GM12878 (cell line): Measurements from ENCODE around the gene MED4. TPM values are rescaled to one million over a fixed set of nuclear protein-coding genes. Genes with fewer than 3 reads are reported as not detected.
A peak's percentile ranks its signal among the peaks of the same experiment; 100 is the strongest.

Experiments
- BMI1 ChIP-seq: fragments of 450-650 bp; IDR thresholded peaks from 2 replicates; pipeline ENCODE4 v1.6.1; 2016; ENCODE audit warnings: mild to moderate bottlenecking, moderate library complexity, borderline replicate concordance
- CUX1 ChIP-seq: IDR thresholded peaks from 2 replicates; pipeline ENCODE4 v1.6.1; 2012; ENCODE audit warnings: improper control_type of control experiment, low read depth, low read length; ENCODE audit not compliant: insufficient replicate concordance
- EZH2 ChIP-seq: IDR thresholded peaks from 2 replicates; pipeline ENCODE4 v1.6.1; 2012; ENCODE audit warnings: low read depth, mild to moderate bottlenecking, control low read depth, inconsistent platforms, low read length, borderline replicate concordance; ENCODE audit not compliant: control insufficient read depth
- HDAC2 ChIP-seq: fragments of 200-600 bp; sonication (generic); IDR thresholded peaks from 2 replicates; pipeline ENCODE4 v1.6.1; 2017
- KLF5 ChIP-seq: fragments of 450-650 bp; IDR thresholded peaks from 2 replicates; pipeline ENCODE4 v1.6.1; 2014; ENCODE audit warnings: mild to moderate bottlenecking; ENCODE audit not compliant: partially characterized antibody
- PML ChIP-seq: IDR thresholded peaks from 2 replicates; pipeline ENCODE4 v1.6.1; 2012; ENCODE audit warnings: low read length, inconsistent platforms
- POU2F2 ChIP-seq: IDR thresholded peaks from 3 replicates; pipeline ENCODE4 v1.6.1; 2011; ENCODE audit warnings: low read depth, mild to moderate bottlenecking, low read length, borderline replicate concordance
- RAD21 ChIP-seq: IDR thresholded peaks from 2 replicates; pipeline ENCODE4 v1.6.1; 2011; ENCODE audit warnings: mild to moderate bottlenecking, low read depth, low read length, moderate library complexity; ENCODE audit not compliant: insufficient read depth
- SPI1 ChIP-seq: IDR thresholded peaks from 2 replicates; pipeline ENCODE4 v1.6.1; 2011; ENCODE audit warnings: low read depth, mild to moderate bottlenecking, low read length, moderate library complexity, borderline replicate concordance; ENCODE audit not compliant: insufficient read depth
- STAT1 ChIP-seq: fragments of 450-650 bp; conservative IDR thresholded peaks from 2 replicates; pipeline ENCODE4 v1.6.1; 2014; ENCODE audit warnings: antibody characterized with exemption, mild to moderate bottlenecking
- WRNIP1 ChIP-seq: IDR thresholded peaks from 2 replicates; pipeline ENCODE4 v1.6.1; 2011; ENCODE audit warnings: low read depth, low read length, improper control_type of control experiment, borderline replicate concordance
- ZNF207 ChIP-seq: fragments of 450-650 bp; IDR thresholded peaks from 2 replicates; pipeline ENCODE4 v1.6.1; 2014; ENCODE audit warnings: antibody characterized with exemption, mild to moderate bottlenecking, borderline replicate concordance
- ZNF217 ChIP-seq: fragments of 450-650 bp; IDR thresholded peaks from 2 replicates; pipeline ENCODE4 v1.6.1; 2017; ENCODE audit warnings: antibody characterized with exemption, mild to moderate bottlenecking
- ZNF687 ChIP-seq: fragments of 450-650 bp; IDR thresholded peaks from 2 replicates; pipeline ENCODE4 v1.6.1; 2017; ENCODE audit warnings: mild to moderate bottlenecking, moderate library complexity
- polyA plus RNA-seq, 11 experiments: library from polyadenylated mRNA; depleted of rRNA in 4 of 11; unstranded in 6 of 11; stranded (reverse) in 5 of 11; fragments of >200 nt; fragmentation: Nextera tagmentation in 4 of 11; fragmentation: Illumina TruSeq in 1 of 11; extraction: Ambion mirVana in 4 of 11; extraction: Trizol in 1 of 11; gene quantifications; 1 replicate in 1 of 11; 2 replicates in 10 of 11; pipeline versions ENCODE4 v1.2.1 to v1.2.3, GENCODE V29; 2011 to 2016; ENCODE audit warnings: inconsistent platforms in 2 of 11, missing spikeins in 2 of 11, low read depth in 1 of 11
- total RNA-seq, 4 experiments: library from RNA; depleted of rRNA in 3 of 4; stranded (reverse); fragments of >200 nt in 3 of 4; fragmentation: Illumina TruSeq in 1 of 4; extraction: Trizol in 1 of 4; gene quantifications; 2 replicates each; pipeline versions ENCODE4 v1.2.1 to v1.2.3, GENCODE V29; 2013 to 2021
- TF ChIP-seq, protein P1 (sequence below): IDR thresholded peaks from 2 replicates; pipeline ENCODE4 v1.6.1; 2012; ENCODE audit warnings: low read length, inconsistent platforms
- TF ChIP-seq, protein P2 (sequence below): fragments of 450-650 bp; IDR thresholded peaks from 2 replicates; pipeline ENCODE4 v1.6.1; 2017; ENCODE audit warnings: mild to moderate bottlenecking

The MED4 gene
- total and polyA plus RNA-seq, 10 of the 15 experiments (the other 5 are each of a cell fraction or from before 2014, with no cell fraction given): 31.5 to 117 (median 87.4) TPM

- no peak for TF ChIP-seq CUX1
- TF ChIP-seq ZNF217: no peak
- TF ChIP-seq KLF5: peak; percentile 64
- TF ChIP-seq BMI1: no peak
- TF ChIP-seq EZH2: no peak
- peak; percentile 93 for TF ChIP-seq ZNF207
- TF ChIP-seq, protein P1, sequence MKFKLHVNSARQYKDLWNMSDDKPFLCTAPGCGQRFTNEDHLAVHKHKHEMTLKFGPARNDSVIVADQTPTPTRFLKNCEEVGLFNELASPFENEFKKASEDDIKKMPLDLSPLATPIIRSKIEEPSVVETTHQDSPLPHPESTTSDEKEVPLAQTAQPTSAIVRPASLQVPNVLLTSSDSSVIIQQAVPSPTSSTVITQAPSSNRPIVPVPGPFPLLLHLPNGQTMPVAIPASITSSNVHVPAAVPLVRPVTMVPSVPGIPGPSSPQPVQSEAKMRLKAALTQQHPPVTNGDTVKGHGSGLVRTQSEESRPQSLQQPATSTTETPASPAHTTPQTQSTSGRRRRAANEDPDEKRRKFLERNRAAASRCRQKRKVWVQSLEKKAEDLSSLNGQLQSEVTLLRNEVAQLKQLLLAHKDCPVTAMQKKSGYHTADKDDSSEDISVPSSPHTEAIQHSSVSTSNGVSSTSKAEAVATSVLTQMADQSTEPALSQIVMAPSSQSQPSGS: no peak
- no peak for TF ChIP-seq WRNIP1
- TF ChIP-seq, protein P2, sequence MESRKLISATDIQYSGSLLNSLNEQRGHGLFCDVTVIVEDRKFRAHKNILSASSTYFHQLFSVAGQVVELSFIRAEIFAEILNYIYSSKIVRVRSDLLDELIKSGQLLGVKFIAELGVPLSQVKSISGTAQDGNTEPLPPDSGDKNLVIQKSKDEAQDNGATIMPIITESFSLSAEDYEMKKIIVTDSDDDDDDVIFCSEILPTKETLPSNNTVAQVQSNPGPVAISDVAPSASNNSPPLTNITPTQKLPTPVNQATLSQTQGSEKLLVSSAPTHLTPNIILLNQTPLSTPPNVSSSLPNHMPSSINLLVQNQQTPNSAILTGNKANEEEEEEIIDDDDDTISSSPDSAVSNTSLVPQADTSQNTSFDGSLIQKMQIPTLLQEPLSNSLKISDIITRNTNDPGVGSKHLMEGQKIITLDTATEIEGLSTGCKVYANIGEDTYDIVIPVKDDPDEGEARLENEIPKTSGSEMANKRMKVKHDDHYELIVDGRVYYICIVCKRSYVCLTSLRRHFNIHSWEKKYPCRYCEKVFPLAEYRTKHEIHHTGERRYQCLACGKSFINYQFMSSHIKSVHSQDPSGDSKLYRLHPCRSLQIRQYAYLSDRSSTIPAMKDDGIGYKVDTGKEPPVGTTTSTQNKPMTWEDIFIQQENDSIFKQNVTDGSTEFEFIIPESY: peak; percentile 99
- peak; percentile 62 for TF ChIP-seq ZNF687
- peak; percentile 90; the same call in 1 of the 2 replicates for TF ChIP-seq STAT1
- TF ChIP-seq PML: peak; percentile 78; the same call in 1 of the 2 replicates
- TF ChIP-seq HDAC2: no peak
- peak; percentile 51 for TF ChIP-seq RAD21
- peak; percentile 79; the same call in 1 of the 3 replicates for TF ChIP-seq POU2F2
- no peak for TF ChIP-seq SPI1
These were observed at the start of gene MED4 (continued) for GRCh38 chr13:48094781-48095502.
